T-cell (primary cell): ENCODE results near the gene NARS2. TPM values are rescaled to one million over a fixed set of nuclear protein-coding genes. Genes with fewer than 3 reads are reported as not detected.
"Not testable (repeated sequence)": the region's sequence is repeated elsewhere in the genome, so short reads cannot be mapped to it uniquely, and the experiment has no call there.

Source experiments
- ATAC-seq, 4 experiments: fragments of 200-7000 bp in 3 of 4; fragments of 150-1000 bp in 1 of 4; cut with Tn5 transposase; replicated peaks in 1 of 4; 1 replicate in 3 of 4; 2 replicates in 1 of 4; pipeline ENCODE4 v1.10.0; 2021; ENCODE audit warnings: moderate library complexity in 3 of 4, mild to moderate bottlenecking in 2 of 4, moderate number of reproducible peaks in 1 of 4
- CTCF ChIA-PET, 2 donors: fragments of 300-600 bp; sonication (Branson Sonifier 250); formaldehyde crosslinking; loops; one replicate each; lab custom pipeline; 2022; ENCODE audit warnings: antibody characterized with exemption in 2 of 2; lab: Charles Lee
- POLR2A ChIA-PET, 2 donors: fragments of 300-600 bp; sonication (Branson Sonifier 250); formaldehyde crosslinking; loops; one replicate each; lab custom pipeline; 2022; ENCODE audit warnings: antibody characterized with exemption in 2 of 2; lab: Charles Lee
- DNase-seq, 35 experiments: peaks; one replicate each; pipeline versions ENCODE4 v3.0.0 to v3.0.0-alpha.2; 2013 to 2023
- H3K27ac ChIP-seq: one replicate; pipeline ENCODE4 v1.5.1; 2013; ENCODE audit warnings: low read length
- H3K27me3 ChIP-seq, 2 experiments: replicated peaks in 1 of 2; 1 replicate in 1 of 2; 2 replicates in 1 of 2; pipeline versions ENCODE4 v1.6.1 to v1.7.0; 2013; ENCODE audit warnings: low read length in 1 of 2, mixed read lengths in 1 of 2; ENCODE audit not compliant: control insufficient read depth in 2 of 2, insufficient read depth in 2 of 2; ENCODE audit errors: extremely low read depth in 1 of 2
- H3K36me3 ChIP-seq, 2 donors: 1 replicate in 1 of 2; 2 replicates in 1 of 2; pipeline versions ENCODE4 v1.6.1 to v1.7.0; 2013; ENCODE audit warnings: low read length in 1 of 2; ENCODE audit not compliant: control insufficient read depth in 2 of 2, insufficient read depth in 1 of 2; ENCODE audit errors: extremely low read depth in 1 of 2
- H3K4me1 ChIP-seq, 2 experiments: 1 replicate in 1 of 2; 2 replicates in 1 of 2; pipeline versions ENCODE4 v1.6.1 to v1.7.0; 2013; ENCODE audit warnings: low read length in 2 of 2, mixed read lengths in 1 of 2; ENCODE audit not compliant: insufficient read depth in 2 of 2, control insufficient read depth in 1 of 2; ENCODE audit errors: extremely low read depth in 1 of 2
- H3K4me3 ChIP-seq, 2 donors: 1 replicate in 1 of 2; 2 replicates in 1 of 2; pipeline versions ENCODE4 v1.5.1 to v1.7.0; 2013; ENCODE audit warnings: mild to moderate bottlenecking in 2 of 2, low read length in 1 of 2, moderate library complexity in 1 of 2; ENCODE audit not compliant: control insufficient read depth in 1 of 2; ENCODE audit errors: extremely low read depth in 1 of 2
- H3K9me3 ChIP-seq: 2 replicates; pipeline ENCODE4 v1.7.0; 2013
- H3K27ac Mint-ChIP-seq, 2 donors: one replicate each; pipeline ENCODE4 v1.8.0; 2020 to 2021; ENCODE audit warnings: mild to moderate bottlenecking in 2 of 2, mixed read lengths in 2 of 2
- H3K27me3 Mint-ChIP-seq, 2 donors: one replicate each; pipeline ENCODE4 v1.8.0; 2021 to 2022; ENCODE audit warnings: mixed read lengths in 2 of 2
- H3K36me3 Mint-ChIP-seq: one replicate; pipeline ENCODE4 v1.8.0; 2021; ENCODE audit warnings: mixed read lengths
- H3K4me1 Mint-ChIP-seq, 3 donors: one replicate each; pipeline ENCODE4 v1.8.0; 2020 to 2022; ENCODE audit warnings: mixed read lengths in 3 of 3, mild to moderate bottlenecking in 1 of 3
- H3K4me3 Mint-ChIP-seq, 3 donors: one replicate each; pipeline ENCODE4 v1.8.0; 2020 to 2022; ENCODE audit warnings: mild to moderate bottlenecking in 3 of 3, mixed read lengths in 3 of 3, moderate library complexity in 3 of 3
- H3K9me3 Mint-ChIP-seq, 3 donors: one replicate each; pipeline ENCODE4 v1.8.0; 2020 to 2022; ENCODE audit warnings: mixed read lengths in 3 of 3
- WGBS: methylation state at CpG from one replicate; pipeline ENCODE4 v1.1.5; 2013; ENCODE audit warnings: missing lambda C conversion rate; ENCODE audit not compliant: insufficient coverage; 5-methylcytosine and 5-hydroxymethylcytosine counted together
- total RNA-seq, 35 experiments: library from RNA in 6 of 35; stranded (reverse) in 6 of 35; fragments of 120-200 nt in 1 of 35; gene quantifications; one replicate each; pipeline versions ENCODE4 v1.2.1 to v1.2.4 and lab custom pipeline; 2013 to 2026

Gene NARS2
- total RNA-seq, 5 donors from 2014 or later (not counting 1 experiment from before 2014, with no cell fraction given), result 12.1 to 17.6 (median 13.3) TPM

- H3K4me1 Mint-ChIP-seq, result peaks cover 17 to 24% (median 23%) of the 10 kb centered on the region in 3 donors
- no peaks in the 10 kb centered on the region for H3K36me3 ChIP-seq
- DNase-seq (no peak), ATAC-seq (no peak)
- no peak overlapping the region for H3K4me3 Mint-ChIP-seq
- H3K36me3 Mint-ChIP-seq, result peaks cover 38% of the 10 kb centered on the region
- H3K9me3 Mint-ChIP-seq, result peaks cover 0 to 6% (median 0%) of the 10 kb centered on the region in 3 donors
- no peak overlapping the region for H3K27ac ChIP-seq
- H3K4me3 ChIP-seq, result no peak overlapping the region
- peaks cover 2 to 12% of the 10 kb centered on the region in 2 experiments for H3K4me1 ChIP-seq
- H3K27ac Mint-ChIP-seq, result no peak overlapping the region
- ChIA-PET CTCF (no interaction called here), POLR2A (no interaction called here)
- no peaks in the 10 kb centered on the region for H3K9me3 ChIP-seq
- H3K27me3 Mint-ChIP-seq, result no peaks in the 10 kb centered on the region
- no CpG with 5 or more reads among the region's 4 CpGs for WGBS
- H3K27me3 ChIP-seq, result no peaks in the 10 kb centered on the region
Measured at GRCh38 chr11:78467931-78468330, 106.7 kb downstream of the NARS2 start.

DNA sequence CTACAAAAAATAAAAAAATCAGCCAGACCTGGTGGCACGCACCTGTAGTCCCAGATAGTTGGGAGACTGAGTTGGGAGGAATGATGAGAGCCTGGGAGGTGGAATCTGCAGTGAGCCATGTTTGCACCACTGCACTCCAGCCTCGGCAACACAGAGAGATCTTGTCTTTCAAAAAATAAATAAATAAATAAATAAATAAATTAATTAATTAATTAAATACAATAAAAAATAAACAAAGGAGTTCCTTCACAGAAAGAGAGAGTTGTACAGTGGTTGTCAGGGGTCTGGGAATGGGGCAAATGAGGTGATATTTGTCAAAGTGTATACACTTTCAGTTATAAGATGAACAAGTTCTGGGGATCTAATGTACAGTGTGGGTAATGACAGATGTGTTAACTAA, 107.3 kb downstream of the NARS2 start:
- no peak for DNase-seq
- no peak for ATAC-seq
- CTCF ChIA-PET, result no interaction called here
- peaks cover 33% of the 10 kb centered on the region for H3K36me3 Mint-ChIP-seq
- no peaks in the 10 kb centered on the region for H3K36me3 ChIP-seq
- peaks cover 0 to 6% (median 0%) of the 10 kb centered on the region in 3 donors for H3K9me3 Mint-ChIP-seq
- no peaks in the 10 kb centered on the region for H3K27me3 Mint-ChIP-seq
- no peak overlapping the region for H3K27ac Mint-ChIP-seq
- no peaks in the 10 kb centered on the region for H3K9me3 ChIP-seq
- no peak overlapping the region for H3K4me3 ChIP-seq
- no peak overlapping the region for H3K4me3 Mint-ChIP-seq
- H3K27ac ChIP-seq, result no peak overlapping the region
- peaks cover 17 to 24% (median 23%) of the 10 kb centered on the region in 3 donors for H3K4me1 Mint-ChIP-seq
- POLR2A ChIA-PET, result no interaction called here
- H3K4me1 ChIP-seq, result peaks cover 2 to 12% of the 10 kb centered on the region in 2 experiments
- no CpG with 5 or more reads among the region's 2 CpGs for WGBS
- H3K27me3 ChIP-seq, result no peaks in the 10 kb centered on the region

DNA sequence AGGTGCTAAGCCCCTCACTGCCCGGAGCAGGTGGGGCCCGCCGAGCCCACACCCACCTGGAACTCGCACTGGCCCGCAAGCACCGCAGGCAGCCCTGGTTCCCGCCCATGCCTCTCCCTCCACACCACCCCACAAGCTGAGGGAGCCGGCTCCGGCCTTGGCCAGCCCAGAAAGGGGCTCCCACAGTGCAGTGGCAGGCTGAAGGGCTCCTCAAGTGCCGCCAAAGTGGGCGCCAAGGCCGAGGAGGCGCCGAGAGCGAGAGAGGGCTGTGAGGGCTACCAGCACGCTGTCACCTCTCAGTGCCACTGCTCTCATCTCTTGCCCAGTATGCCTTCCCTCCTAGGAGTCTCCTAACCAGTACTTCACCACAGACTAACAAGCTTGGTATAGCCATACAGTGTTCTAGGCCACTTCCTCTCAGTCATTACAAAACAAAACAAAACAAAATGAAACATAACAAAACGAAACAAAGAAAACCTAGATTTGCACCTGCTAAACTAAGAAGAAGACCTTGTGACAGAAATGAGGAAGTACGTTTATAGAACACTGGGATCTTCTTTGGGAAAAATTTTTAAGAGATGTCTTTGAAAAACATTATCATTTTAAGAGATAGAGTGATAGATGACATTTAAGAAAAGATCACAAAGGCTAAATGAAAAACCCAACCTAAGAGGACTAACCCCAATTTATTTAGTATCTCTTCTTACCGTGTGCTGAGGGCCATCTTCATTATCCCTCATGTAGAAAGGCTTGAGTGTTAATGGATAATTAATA, 109.3 kb downstream of the NARS2 start:
- no peaks in the 10 kb centered on the region for H3K27me3 Mint-ChIP-seq
- POLR2A ChIA-PET, result no interaction called here
- Histone ChIP-seq H3K27ac (peak overlapping the region; percentile 78), H3K36me3 (peaks cover 0 to 3% of the 10 kb centered on the region in 2 donors), H3K4me1 (peaks cover 2 to 12% of the 10 kb centered on the region in 2 experiments), H3K4me3 (peak overlapping the region in 1 of 2 donors; percentile 23), H3K9me3 (no peaks in the 10 kb centered on the region), H3K27me3 (no peaks in the 10 kb centered on the region)
- peak overlapping the region; percentile 35 to 65 (median 58) for H3K4me3 Mint-ChIP-seq
- no peaks in the 10 kb centered on the region for H3K9me3 Mint-ChIP-seq
- peak in 29 of 35 experiments; percentile 0 to 57 (median 20) for DNase-seq
- H3K27ac Mint-ChIP-seq, result peak overlapping the region; percentile 90 to 98
- H3K4me1 Mint-ChIP-seq, result peaks cover 17 to 24% (median 23%) of the 10 kb centered on the region in 3 donors
- H3K36me3 Mint-ChIP-seq, result peaks cover 40% of the 10 kb centered on the region
- ATAC-seq, result peak; percentile 89 to 96 (median 94)
- WGBS, result 22% methylated on average over 13 of the region's 19 CpGs
- CTCF ChIA-PET, result interaction anchor here in 1 of 2 donors (1.2 kb wide), 1 partner anchor 99 kb away, joined by 4 read pairs; no protein-coding TSS in a partner anchor

- H3K9me3 ChIP-seq, H3K27me3 Mint-ChIP-seq, H3K36me3 ChIP-seq, H3K9me3 Mint-ChIP-seq, ATAC-seq, H3K27me3 ChIP-seq: not testable (repeated sequence)
- H3K4me3 Mint-ChIP-seq, result peak overlapping the region in 1 of 3 donors; percentile 57
- peaks cover 45% of the 10 kb centered on the region for H3K36me3 Mint-ChIP-seq
- peak overlapping the region; percentile 40 to 71 for H3K27ac Mint-ChIP-seq
- peaks cover 2 to 12% of the 10 kb centered on the region in 2 experiments for H3K4me1 ChIP-seq
- ChIA-PET CTCF (interaction anchor here in 1 of 2 donors (1.2 kb wide), 1 partner anchor 100 kb away, joined by 4 read pairs; no protein-coding TSS in a partner anchor), POLR2A (interaction anchor here in 1 of 2 donors (0.6 kb wide), 1 partner anchor 76 kb away, joined by 6 read pairs; no protein-coding TSS in a partner anchor)
- peak overlapping the region in 1 of 2 donors; percentile 23 for H3K4me3 ChIP-seq
- peaks cover 16 to 23% (median 23%) of the 10 kb centered on the region in 3 donors for H3K4me1 Mint-ChIP-seq
- H3K27ac ChIP-seq, result peak overlapping the region; percentile 78
- DNase-seq, result peak in 1 of 35 experiments; percentile 6
- 79% methylated on average over 11 of the region's 14 CpGs for WGBS
Measured at GRCh38 chr11:78464787-78465168, 109.9 kb downstream of the NARS2 start.

- Mint-ChIP-seq H3K4me3 (no peak overlapping the region), H3K9me3 (no peaks in the 10 kb centered on the region), H3K27me3 (no peaks in the 10 kb centered on the region), H3K36me3 (peaks cover 65% of the 10 kb centered on the region), H3K27ac (no peak overlapping the region), H3K4me1 (peaks cover 3 to 14% (median 13%) of the 10 kb centered on the region in 3 donors)
- Histone ChIP-seq H3K27me3 (no peaks in the 10 kb centered on the region), H3K4me1 (peaks cover 0 to 8% of the 10 kb centered on the region in 2 experiments), H3K9me3 (no peaks in the 10 kb centered on the region), H3K4me3 (no peak overlapping the region), H3K36me3 (peaks cover 0 to 3% of the 10 kb centered on the region in 2 donors), H3K27ac (no peak overlapping the region)
- 93% methylated on average over 1 of the region's 1 CpG for WGBS
- POLR2A ChIA-PET, result no interaction called here
- CTCF ChIA-PET, result no interaction called here
- ATAC-seq (no peak), DNase-seq (no peak)
Measured at GRCh38 chr11:78460471-78460870, 114.2 kb downstream of the NARS2 start.

- peaks cover 68% of the 10 kb centered on the region for H3K36me3 Mint-ChIP-seq
- H3K27ac ChIP-seq, result no peak overlapping the region
- POLR2A ChIA-PET, result no interaction called here
- H3K4me3 ChIP-seq, result no peak overlapping the region
- H3K27ac Mint-ChIP-seq, result no peak overlapping the region
- H3K4me1 ChIP-seq, result peaks cover 0 to under 1% of the 10 kb centered on the region in 2 experiments
- DNase-seq (no peak), ATAC-seq (no peak)
- CTCF ChIA-PET, result no interaction called here
- no peak overlapping the region for H3K4me3 Mint-ChIP-seq
- H3K27me3 ChIP-seq, result no peaks in the 10 kb centered on the region
- H3K9me3 Mint-ChIP-seq, result no peaks in the 10 kb centered on the region
- peaks cover 0 to 10% (median 10%) of the 10 kb centered on the region in 3 donors for H3K4me1 Mint-ChIP-seq
- H3K9me3 ChIP-seq, result no peaks in the 10 kb centered on the region
- WGBS, result 100% methylated on average over 2 of the region's 4 CpGs
- H3K27me3 Mint-ChIP-seq, result no peaks in the 10 kb centered on the region
- H3K36me3 ChIP-seq, result peaks cover 0 to 3% of the 10 kb centered on the region in 2 donors
Measured at GRCh38 chr11:78459738-78460137, 114.9 kb downstream of the NARS2 start.
